K562 (cell line): ENCODE measurements around the gene ASIC5. TPM values are rescaled to one million over a fixed set of nuclear protein-coding genes. Genes with fewer than 3 reads are reported as not detected.

ENCODE experiments used
- ATAC-seq: fragments of 200-7000 bp; cut with Tn5 transposase; 3 replicates; pipeline ENCODE4 v1.9.1; 2020; ENCODE audit warnings: moderate library complexity
- BruUV-seq: library from RNA; stranded (reverse); fragments of 400-500 nt; replicated peaks from 2 replicates; lab custom pipeline; 2021; lab: Mats Ljungman, UMichigan
- CTCF ChIA-PET: fragments of 300-600 bp; formaldehyde crosslinking; extraction: SDS; loops from one replicate; lab custom pipeline; 2021; ENCODE audit warnings: low intra/inter-chr PET ratio; lab: Yijun Ruan, JAX
- POLR2A ChIA-PET: fragments of 300-600, 350-650 bp; sonication (Branson Sonifier 250); formaldehyde crosslinking; extraction: SDS; loops from one replicate; lab custom pipeline; 2021; ENCODE audit warnings: antibody characterized with exemption, inconsistent platforms; lab: Yijun Ruan, JAX
- DNase-seq, 4 experiments: peaks; one replicate each; pipeline versions ENCODE4 v3.0.0 to v3.0.0-alpha.2; 2011 to 2018; ENCODE audit warnings: low spot score in 3 of 4, mixed read lengths in 3 of 4; ENCODE audit errors: extremely low read depth in 1 of 4
- FAIRE-seq: peaks from 2 replicates; lab custom pipeline; 2011; peaks lifted over from hg19 to GRCh38; lab: Jason Lieb, UNC
- H2AFZ ChIP-seq: 2 replicates; pipeline ENCODE4 v1.6.0; 2011; ENCODE audit warnings: low read depth, low read length, control low read depth, inconsistent platforms
- H3K27ac ChIP-seq: fragments of 200-600 bp; 3 replicates; pipeline ENCODE4 v1.8.0; 2011; ENCODE audit warnings: low read depth, mild to moderate bottlenecking, control low read depth, inconsistent platforms, low read length, moderate library complexity, mixed read lengths; ENCODE audit errors: extremely low read depth
- H3K27me3 ChIP-seq, 2 experiments: fragments of 300-600 bp in 1 of 2; 2 replicates in 1 of 2; 3 replicates in 1 of 2; pipeline versions ENCODE4 v1.6.0 to v1.8.0; 2011; ENCODE audit warnings: inconsistent platforms in 2 of 2, low read length in 2 of 2, mild to moderate bottlenecking in 1 of 2, mixed read lengths in 1 of 2, moderate library complexity in 1 of 2; ENCODE audit not compliant: control insufficient read depth in 2 of 2, insufficient read depth in 2 of 2
- H3K36me3 ChIP-seq: fragments of 300-600 bp; 3 replicates; pipeline ENCODE4 v1.8.0; 2011; ENCODE audit warnings: mild to moderate bottlenecking, low read length, inconsistent platforms; ENCODE audit not compliant: control insufficient read depth, insufficient read depth
- H3K4me1 ChIP-seq, 2 experiments: fragments of 200-600 bp in 1 of 2; replicated peaks in 1 of 2; 2 replicates in 1 of 2; 3 replicates in 1 of 2; pipeline versions ENCODE4 v1.5.1 to v1.8.0; 2011; ENCODE audit warnings: inconsistent platforms in 2 of 2, low read length in 2 of 2, mild to moderate bottlenecking in 1 of 2, mixed read lengths in 1 of 2, moderate library complexity in 1 of 2; ENCODE audit not compliant: control insufficient read depth in 2 of 2, insufficient read depth in 2 of 2
- H3K4me2 ChIP-seq: 2 replicates; pipeline ENCODE4 v1.6.1; 2011; ENCODE audit warnings: low read length, control low read depth, inconsistent platforms, mixed read lengths; ENCODE audit not compliant: insufficient read depth
- H3K4me3 ChIP-seq: fragments of 200-600 bp; sonication (generic), shearing (Covaris generic); 2 replicates; pipeline ENCODE4 v1.5.1; 2016; ENCODE audit warnings: control low read depth, inconsistent platforms
- H3K79me2 ChIP-seq: fragments of 200-600 bp; 3 replicates; pipeline ENCODE4 v1.8.0; 2011; ENCODE audit warnings: low read length, inconsistent platforms; ENCODE audit not compliant: control insufficient read depth, insufficient read depth
- H3K9ac ChIP-seq, 2 experiments: 2 replicates each; pipeline versions ENCODE4 v1.6.0 to v1.6.1; 2011; ENCODE audit warnings: low read depth in 2 of 2, low read length in 2 of 2, control low read depth in 1 of 2, inconsistent platforms in 1 of 2, mild to moderate bottlenecking in 1 of 2, mixed read lengths in 1 of 2; ENCODE audit not compliant: insufficient read depth in 1 of 2
- H3K9me1 ChIP-seq: one replicate; pipeline ENCODE4 v1.6.0; 2011; ENCODE audit warnings: inconsistent platforms, mild to moderate bottlenecking, low read length, moderate library complexity; ENCODE audit not compliant: control insufficient read depth, insufficient read depth
- H3K9me3 ChIP-seq: replicated peaks from 2 replicates; pipeline ENCODE4 v1.5.1; 2011; ENCODE audit warnings: low read depth, low read length, inconsistent platforms; ENCODE audit not compliant: control insufficient read depth, insufficient read depth
- H4K20me1 ChIP-seq: replicated peaks from 2 replicates; pipeline ENCODE4 v1.6.1; 2011; ENCODE audit warnings: low read length, inconsistent platforms, mixed read lengths; ENCODE audit not compliant: control insufficient read depth, insufficient read depth
- CBFA2T3 ChIP-seq: fragments of 450-650 bp; IDR thresholded peaks from 2 replicates; pipeline ENCODE4 v1.6.1; 2017
- CBX5 ChIP-seq: IDR thresholded peaks from 2 replicates; pipeline ENCODE4 v1.6.1; 2014; ENCODE audit warnings: low read depth, borderline replicate concordance
- ELK1 ChIP-seq: sonication (generic); formaldehyde crosslinking; IDR thresholded peaks from 2 replicates; pipeline ENCODE4 v1.8.1; 2022; ENCODE audit warnings: missing genetic modification reagents
- MTA2 ChIP-seq: fragments of 450-650 bp; IDR thresholded peaks from 2 replicates; pipeline ENCODE4 v1.6.1; 2016; ENCODE audit warnings: low read depth
- MYC ChIP-seq, 2 experiments: fragments of 250-450 bp in 1 of 2; sonication (Bioruptor Pico) in 1 of 2; IDR thresholded peaks; 2 replicates each; pipeline versions ENCODE4 v1.5.1 to v1.6.1; 2012 to 2021; ENCODE audit warnings: low read depth in 2 of 2, borderline replicate concordance in 1 of 2, improper control_type of control experiment in 1 of 2, low read length in 1 of 2, mild to moderate bottlenecking in 1 of 2, moderate library complexity in 1 of 2
- OTX1 ChIP-seq: fragments of 450-650 bp; formaldehyde crosslinking; IDR thresholded peaks from 2 replicates; pipeline ENCODE4 v1.4.0; 2022; ENCODE audit warnings: mild to moderate bottlenecking
- SMAD2 ChIP-seq: fragments of 150-350 bp; IDR thresholded peaks from 2 replicates; pipeline ENCODE4 v1.6.1; 2014; ENCODE audit warnings: low read depth, mild to moderate bottlenecking, low read length
- WGBS: fragments of 100-300 bp; shearing (Covaris generic); methylation state at CpG from one replicate; pipeline ENCODE4 v1.1.6; 2016; ENCODE audit warnings: low coverage, mixed read lengths; ENCODE audit not compliant: insufficient coverage; ENCODE audit errors: missing lambda C conversion rate; 5-methylcytosine and 5-hydroxymethylcytosine counted together
- in situ Hi-C: fragments of 300-500 bp; cut with MboI; formaldehyde crosslinking; loops from 4 replicates; pipeline ENCODE4 v1.15.0; 2018; ENCODE audit warnings: inconsistent platforms, mixed read lengths
- intact Hi-C: fragments of 100-400 bp; cut with micrococcal nuclease; formaldehyde crosslinking; loops from 2 replicates; pipeline ENCODE4 v1.14.2; 2022
- polyA plus RNA-seq, 8 experiments: library from polyadenylated mRNA; depleted of rRNA in 4 of 8; stranded (reverse) in 5 of 8; unstranded in 3 of 8; fragments of >200 nt; fragmentation: Nextera tagmentation in 2 of 8; fragmentation: Illumina TruSeq in 1 of 8; extraction: Ambion mirVana in 2 of 8; extraction: Trizol in 1 of 8; gene quantifications; 2 replicates each; pipeline versions ENCODE4 v1.2.1 to v1.2.3, GENCODE V29; 2011 to 2014; ENCODE audit warnings: inconsistent platforms in 1 of 8, missing spikeins in 1 of 8
- total RNA-seq, 7 experiments: library from RNA; depleted of rRNA in 6 of 7; stranded (reverse); fragments of >200 nt in 6 of 7; fragmentation: Illumina TruSeq in 2 of 7; extraction: Trizol in 2 of 7; gene quantifications; 2 replicates each; pipeline versions ENCODE4 v1.2.1 to v1.2.3, GENCODE V29; 2011 to 2021; ENCODE audit warnings: low replicate concordance in 1 of 7

ASIC5 gene
- total and polyA plus RNA-seq, 9 of the 15 experiments (the other 6 are each of a cell fraction or from before 2014, with no cell fraction given) = not detected

GRCh38 chr4:155877971-155878370 lies 11.9 kb upstream of the ASIC5 start:
- H3K9me3 ChIP-seq = no peaks in the 10 kb centered on the region
- no peak overlapping the region for H3K4me2 ChIP-seq
- H3K9me1 ChIP-seq = no peaks in the 10 kb centered on the region
- POLR2A ChIA-PET = no interaction called here
- H3K79me2 ChIP-seq = no peaks in the 10 kb centered on the region
- CTCF ChIA-PET = no interaction called here
- H3K27ac ChIP-seq = no peak overlapping the region
- intact Hi-C loops (no loop called here), in situ Hi-C loops (no loop called here)
- no peak overlapping the region for H2AFZ ChIP-seq
- ATAC-seq (no peak), FAIRE-seq (no peak), DNase-seq (no peak)
- 6% methylated on average over 3 of the region's 4 CpGs for WGBS
- H3K9ac ChIP-seq = no peak overlapping the region
- H4K20me1 ChIP-seq = no peaks in the 10 kb centered on the region
- TF ChIP-seq ELK1 (CRISPR knock-in tag) (no peak), CBX5 (no peak), MTA2 (no peak), OTX1 (CRISPR knock-in tag) (no peak), SMAD2 (no peak), CBFA2T3 (no peak), MYC (IDR thresholded peaks at IDR 0.05; ENCODE audit: low read depth, low read length) (no peak), MYC (CRISPR knock-in tag; IDR thresholded peaks at IDR 0.05; ENCODE audit: borderline replicate concordance, low read depth) (no peak)
- no peak overlapping the region for H3K4me3 ChIP-seq
- no peaks in the 10 kb centered on the region for H3K27me3 ChIP-seq
- no TSS peak for BruUV-seq
- H3K36me3 ChIP-seq = no peaks in the 10 kb centered on the region
- no peaks in the 10 kb centered on the region for H3K4me1 ChIP-seq
